K562 (cell line): ENCODE data around the gene ZNF135. TPM values are rescaled to one million over a fixed set of nuclear protein-coding genes. Genes with fewer than 3 reads are reported as not detected.

Source experiments
- ATAC-seq: fragments of 200-7000 bp; cut with Tn5 transposase; 3 replicates; pipeline ENCODE4 v1.9.1; 2020; ENCODE audit warnings: moderate library complexity
- BruUV-seq: library from RNA; stranded (reverse); fragments of 400-500 nt; replicated peaks from 2 replicates; lab custom pipeline; 2021; lab: Mats Ljungman, UMichigan
- CTCF ChIA-PET: fragments of 300-600 bp; formaldehyde crosslinking; extraction: SDS; loops from one replicate; lab custom pipeline; 2021; ENCODE audit warnings: low intra/inter-chr PET ratio; lab: Yijun Ruan, JAX
- POLR2A ChIA-PET: fragments of 300-600, 350-650 bp; sonication (Branson Sonifier 250); formaldehyde crosslinking; extraction: SDS; loops from one replicate; lab custom pipeline; 2021; ENCODE audit warnings: antibody characterized with exemption, inconsistent platforms; lab: Yijun Ruan, JAX
- DNase-seq, 4 experiments: peaks; one replicate each; pipeline versions ENCODE4 v3.0.0 to v3.0.0-alpha.2; 2011 to 2018; ENCODE audit warnings: low spot score in 3 of 4, mixed read lengths in 3 of 4; ENCODE audit errors: extremely low read depth in 1 of 4
- FAIRE-seq: peaks from 2 replicates; lab custom pipeline; 2011; peaks lifted over from hg19 to GRCh38; lab: Jason Lieb, UNC
- H2AFZ ChIP-seq: 2 replicates; pipeline ENCODE4 v1.6.0; 2011; ENCODE audit warnings: low read depth, low read length, control low read depth, inconsistent platforms
- H3K27ac ChIP-seq: fragments of 200-600 bp; 3 replicates; pipeline ENCODE4 v1.8.0; 2011; ENCODE audit warnings: low read depth, mild to moderate bottlenecking, control low read depth, inconsistent platforms, low read length, moderate library complexity, mixed read lengths; ENCODE audit errors: extremely low read depth
- H3K27me3 ChIP-seq, 2 experiments: fragments of 300-600 bp in 1 of 2; 2 replicates in 1 of 2; 3 replicates in 1 of 2; pipeline versions ENCODE4 v1.6.0 to v1.8.0; 2011; ENCODE audit warnings: inconsistent platforms in 2 of 2, low read length in 2 of 2, mild to moderate bottlenecking in 1 of 2, mixed read lengths in 1 of 2, moderate library complexity in 1 of 2; ENCODE audit not compliant: control insufficient read depth in 2 of 2, insufficient read depth in 2 of 2
- H3K36me3 ChIP-seq: fragments of 300-600 bp; 3 replicates; pipeline ENCODE4 v1.8.0; 2011; ENCODE audit warnings: mild to moderate bottlenecking, low read length, inconsistent platforms; ENCODE audit not compliant: control insufficient read depth, insufficient read depth
- H3K4me1 ChIP-seq, 2 experiments: fragments of 200-600 bp in 1 of 2; replicated peaks in 1 of 2; 2 replicates in 1 of 2; 3 replicates in 1 of 2; pipeline versions ENCODE4 v1.5.1 to v1.8.0; 2011; ENCODE audit warnings: inconsistent platforms in 2 of 2, low read length in 2 of 2, mild to moderate bottlenecking in 1 of 2, mixed read lengths in 1 of 2, moderate library complexity in 1 of 2; ENCODE audit not compliant: control insufficient read depth in 2 of 2, insufficient read depth in 2 of 2
- H3K4me2 ChIP-seq: 2 replicates; pipeline ENCODE4 v1.6.1; 2011; ENCODE audit warnings: low read length, control low read depth, inconsistent platforms, mixed read lengths; ENCODE audit not compliant: insufficient read depth
- H3K4me3 ChIP-seq: fragments of 200-600 bp; sonication (generic), shearing (Covaris generic); 2 replicates; pipeline ENCODE4 v1.5.1; 2016; ENCODE audit warnings: control low read depth, inconsistent platforms
- H3K79me2 ChIP-seq: fragments of 200-600 bp; 3 replicates; pipeline ENCODE4 v1.8.0; 2011; ENCODE audit warnings: low read length, inconsistent platforms; ENCODE audit not compliant: control insufficient read depth, insufficient read depth
- H3K9ac ChIP-seq, 2 experiments: 2 replicates each; pipeline versions ENCODE4 v1.6.0 to v1.6.1; 2011; ENCODE audit warnings: low read depth in 2 of 2, low read length in 2 of 2, control low read depth in 1 of 2, inconsistent platforms in 1 of 2, mild to moderate bottlenecking in 1 of 2, mixed read lengths in 1 of 2; ENCODE audit not compliant: insufficient read depth in 1 of 2
- H3K9me1 ChIP-seq: one replicate; pipeline ENCODE4 v1.6.0; 2011; ENCODE audit warnings: inconsistent platforms, mild to moderate bottlenecking, low read length, moderate library complexity; ENCODE audit not compliant: control insufficient read depth, insufficient read depth
- H3K9me3 ChIP-seq: replicated peaks from 2 replicates; pipeline ENCODE4 v1.5.1; 2011; ENCODE audit warnings: low read depth, low read length, inconsistent platforms; ENCODE audit not compliant: control insufficient read depth, insufficient read depth
- H4K20me1 ChIP-seq: replicated peaks from 2 replicates; pipeline ENCODE4 v1.6.1; 2011; ENCODE audit warnings: low read length, inconsistent platforms, mixed read lengths; ENCODE audit not compliant: control insufficient read depth, insufficient read depth
- GATA2 ChIP-seq: sonication (generic); formaldehyde crosslinking; IDR thresholded peaks from 2 replicates; pipeline ENCODE4 v1.4.0; 2020; ENCODE audit warnings: mild to moderate bottlenecking, missing genetic modification reagents
- HMG20B ChIP-seq: fragments of 250-450 bp; sonication (Bioruptor Pico); IDR thresholded peaks from 2 replicates; pipeline ENCODE4 v1.5.0; 2021; ENCODE audit warnings: mild to moderate bottlenecking
- NEUROD1 ChIP-seq: fragments of 150-350 bp; IDR thresholded peaks from 2 replicates; pipeline ENCODE4 v1.6.1; 2014; ENCODE audit warnings: borderline replicate concordance, low read length, low read depth; ENCODE audit not compliant: partially characterized antibody
- PHTF2 ChIP-seq: fragments of 250-450 bp; sonication (Bioruptor Pico); IDR thresholded peaks from 2 replicates; pipeline ENCODE4 v1.5.0; 2021; ENCODE audit warnings: mild to moderate bottlenecking
- PRMT5 ChIP-seq: sonication (generic); formaldehyde crosslinking; IDR thresholded peaks from 2 replicates; pipeline ENCODE4 v1.5.0; 2020; ENCODE audit warnings: missing genetic modification reagents
- TBL1XR1 ChIP-seq, 2 experiments: IDR thresholded peaks; 2 replicates each; pipeline ENCODE4 v1.6.1; 2012; ENCODE audit warnings: improper control_type of control experiment in 2 of 2, low read length in 2 of 2, mild to moderate bottlenecking in 1 of 2
- ZNF263 ChIP-seq: sonication (generic); formaldehyde crosslinking; IDR thresholded peaks from 2 replicates; pipeline ENCODE4 v1.8.0; 2022; ENCODE audit warnings: mild to moderate bottlenecking, missing genetic modification reagents, borderline replicate concordance
- WGBS: fragments of 100-300 bp; shearing (Covaris generic); methylation state at CpG from one replicate; pipeline ENCODE4 v1.1.6; 2016; ENCODE audit warnings: low coverage, mixed read lengths; ENCODE audit not compliant: insufficient coverage; ENCODE audit errors: missing lambda C conversion rate; 5-methylcytosine and 5-hydroxymethylcytosine counted together
- in situ Hi-C: fragments of 300-500 bp; cut with MboI; formaldehyde crosslinking; loops from 4 replicates; pipeline ENCODE4 v1.15.0; 2018; ENCODE audit warnings: inconsistent platforms, mixed read lengths
- intact Hi-C: fragments of 100-400 bp; cut with micrococcal nuclease; formaldehyde crosslinking; loops from 2 replicates; pipeline ENCODE4 v1.14.2; 2022
- polyA plus RNA-seq, 8 experiments: library from polyadenylated mRNA; depleted of rRNA in 4 of 8; stranded (reverse) in 5 of 8; unstranded in 3 of 8; fragments of >200 nt; fragmentation: Nextera tagmentation in 2 of 8; fragmentation: Illumina TruSeq in 1 of 8; extraction: Ambion mirVana in 2 of 8; extraction: Trizol in 1 of 8; gene quantifications; 2 replicates each; pipeline versions ENCODE4 v1.2.1 to v1.2.3, GENCODE V29; 2011 to 2014; ENCODE audit warnings: inconsistent platforms in 1 of 8, missing spikeins in 1 of 8
- total RNA-seq, 7 experiments: library from RNA; depleted of rRNA in 6 of 7; stranded (reverse); fragments of >200 nt in 6 of 7; fragmentation: Illumina TruSeq in 2 of 7; extraction: Trizol in 2 of 7; gene quantifications; 2 replicates each; pipeline versions ENCODE4 v1.2.1 to v1.2.3, GENCODE V29; 2011 to 2021; ENCODE audit warnings: low replicate concordance in 1 of 7

The ZNF135 gene
- total and polyA plus RNA-seq, 9 of the 15 experiments (the other 6 are each of a cell fraction or from before 2014, with no cell fraction given): not detected

GRCh38 chr19:58091251-58091995, 32.3 kb downstream of the ZNF135 start:
- no peaks in the 10 kb centered on the region for H3K79me2 ChIP-seq
- no peaks in the 10 kb centered on the region for H3K9me1 ChIP-seq
- no peak overlapping the region for H3K27ac ChIP-seq
- DNase-seq (no peak), FAIRE-seq (no peak)
- no peaks in the 10 kb centered on the region for H3K27me3 ChIP-seq
- H3K9ac ChIP-seq: no peak overlapping the region
- H3K4me1 ChIP-seq: no peaks in the 10 kb centered on the region
- BruUV-seq: no TSS peak
- H4K20me1 ChIP-seq: no peaks in the 10 kb centered on the region
- intact Hi-C loops: no loop called here
- H2AFZ ChIP-seq: no peak overlapping the region
- WGBS: 2% methylated on average over 11 of the region's 11 CpGs
- no peak overlapping the region for H3K4me2 ChIP-seq
- CTCF ChIA-PET: no interaction called here
- TF ChIP-seq PHTF2 (CRISPR knock-in tag): no peak
- no peak for TF ChIP-seq TBL1XR1 (IDR thresholded peaks at IDR 0.05; ENCODE audit: low read length in 2 of 2)
- no peak for TF ChIP-seq GATA2 (CRISPR knock-in tag)
- TF ChIP-seq ZNF263 (CRISPR knock-in tag): no peak
- TF ChIP-seq HMG20B (CRISPR knock-in tag): no peak
- no peak for TF ChIP-seq PRMT5
- TF ChIP-seq NEUROD1: no peak
- TF ChIP-seq, all 486 proteins: peak for 0
- Histone ChIP-seq H3K9me3 (no peaks in the 10 kb centered on the region), H3K36me3 (no peaks in the 10 kb centered on the region), H3K4me3 (no peak overlapping the region)
- in situ Hi-C loops: no loop called here
- ATAC-seq: no peak
- POLR2A ChIA-PET: interaction anchor here (0.9 kb wide), 1 partner anchor 14 kb away, joined by 4 read pairs; no protein-coding TSS in a partner anchor
